Activated CD8-positive, alpha-beta T cell treated with anti-CD3 and anti-CD28 coated beads for 36 hours (primary cell): ENCODE results near the gene CYRIA. TPM values are rescaled to one million over a fixed set of nuclear protein-coding genes. Genes with fewer than 3 reads are reported as not detected.

Source experiments
- ATAC-seq: fragments of 200-7000 bp; cut with Tn5 transposase; one replicate; pipeline ENCODE4 v1.10.0; 2021; ENCODE audit warnings: mild to moderate bottlenecking, moderate library complexity
- CTCF ChIA-PET: fragments of 350-600 bp; sonication (Branson Sonifier 250); formaldehyde crosslinking; loops from one replicate; lab custom pipeline; 2021; ENCODE audit warnings: antibody characterized with exemption; lab: Charles Lee
- POLR2A ChIA-PET: fragments of 350-600 bp; sonication (Branson Sonifier 250); formaldehyde crosslinking; loops from one replicate; lab custom pipeline; 2021; ENCODE audit warnings: antibody characterized with exemption; lab: Charles Lee
- DNase-seq: peaks from one replicate; pipeline ENCODE4 v3.0.0-alpha.2; 2020
- H3K27ac Mint-ChIP-seq: one replicate; pipeline ENCODE4 v1.8.0; 2021; ENCODE audit warnings: mild to moderate bottlenecking, mixed read lengths
- H3K27me3 Mint-ChIP-seq: one replicate; pipeline ENCODE4 v1.8.0; 2021; ENCODE audit warnings: mixed read lengths
- H3K36me3 Mint-ChIP-seq: one replicate; pipeline ENCODE4 v1.8.0; 2021; ENCODE audit warnings: low read depth, mixed read lengths
- H3K4me1 Mint-ChIP-seq: one replicate; pipeline ENCODE4 v1.8.0; 2021; ENCODE audit warnings: low read depth, mixed read lengths
- H3K4me3 Mint-ChIP-seq: one replicate; pipeline ENCODE4 v1.8.0; 2021; ENCODE audit warnings: mild to moderate bottlenecking, moderate library complexity, mixed read lengths
- H3K9me3 Mint-ChIP-seq: one replicate; pipeline ENCODE4 v1.8.0; 2021; ENCODE audit warnings: mixed read lengths
- intact Hi-C: fragments of 100-400 bp; cut with micrococcal nuclease; formaldehyde crosslinking; loops from one replicate; pipeline ENCODE4 v1.10.0; 2022
- total RNA-seq, 2 experiments: library from RNA; stranded (reverse); gene quantifications; one replicate each; pipeline ENCODE4 v1.2.3, GENCODE V29; 2021
- TF ChIP-seq, protein P1 (sequence below): fragments of 200-600 bp; IDR thresholded peaks from one replicate; pipeline ENCODE4 v1.8.0; 2022; ENCODE audit warnings: antibody characterized with exemption, mild to moderate bottlenecking

CYRIA gene
- total RNA-seq, 2 experiments from 2014 or later, result 0.70 to 0.72 TPM

DNA sequence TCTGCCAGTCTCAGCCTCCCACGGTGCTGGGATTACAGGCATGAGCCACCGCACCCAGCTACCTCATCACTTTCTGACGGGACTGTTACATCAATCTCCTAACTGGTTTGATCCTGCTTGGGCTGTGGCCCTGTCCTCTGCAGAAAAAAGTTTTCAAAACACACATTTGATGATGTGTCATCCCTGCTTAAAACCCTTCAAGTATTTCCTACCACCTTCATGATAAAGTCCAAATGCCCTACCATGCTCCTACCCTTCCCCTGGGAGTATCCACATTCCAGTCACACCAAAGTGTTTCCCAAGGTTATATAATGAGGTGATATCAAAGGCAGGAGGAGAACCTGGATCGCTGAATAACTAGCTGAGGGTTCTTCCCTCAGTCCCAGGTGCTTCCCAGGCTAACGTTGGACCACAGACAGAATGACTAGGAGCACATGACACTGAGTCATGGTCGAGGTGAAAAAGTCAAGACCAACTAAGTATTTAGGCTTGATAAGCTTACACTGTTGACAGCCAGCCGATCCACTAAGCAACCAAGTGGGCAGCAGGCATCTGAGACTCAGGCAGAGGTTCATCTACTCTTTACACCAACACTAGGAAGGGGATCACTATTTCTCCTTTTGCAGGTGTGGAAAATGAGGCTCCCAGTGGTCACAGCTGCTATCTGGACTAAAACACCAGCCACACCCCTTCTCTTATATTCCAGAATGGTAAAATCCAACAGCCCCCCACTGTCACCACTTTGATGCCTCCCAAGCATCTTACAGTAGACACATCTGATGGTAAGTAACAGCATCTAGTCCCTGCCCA is 31.8 kb downstream of the CYRIA start:
- Mint-ChIP-seq H3K4me1 (peaks cover 9% of the 10 kb centered on the region), H3K36me3 (no peaks in the 10 kb centered on the region), H3K9me3 (no peaks in the 10 kb centered on the region), H3K4me3 (no peak overlapping the region), H3K27ac (no peak overlapping the region), H3K27me3 (peaks cover 3% of the 10 kb centered on the region)
- ChIA-PET CTCF (no interaction called here), POLR2A (no interaction called here)
- TF ChIP-seq, protein P1, sequence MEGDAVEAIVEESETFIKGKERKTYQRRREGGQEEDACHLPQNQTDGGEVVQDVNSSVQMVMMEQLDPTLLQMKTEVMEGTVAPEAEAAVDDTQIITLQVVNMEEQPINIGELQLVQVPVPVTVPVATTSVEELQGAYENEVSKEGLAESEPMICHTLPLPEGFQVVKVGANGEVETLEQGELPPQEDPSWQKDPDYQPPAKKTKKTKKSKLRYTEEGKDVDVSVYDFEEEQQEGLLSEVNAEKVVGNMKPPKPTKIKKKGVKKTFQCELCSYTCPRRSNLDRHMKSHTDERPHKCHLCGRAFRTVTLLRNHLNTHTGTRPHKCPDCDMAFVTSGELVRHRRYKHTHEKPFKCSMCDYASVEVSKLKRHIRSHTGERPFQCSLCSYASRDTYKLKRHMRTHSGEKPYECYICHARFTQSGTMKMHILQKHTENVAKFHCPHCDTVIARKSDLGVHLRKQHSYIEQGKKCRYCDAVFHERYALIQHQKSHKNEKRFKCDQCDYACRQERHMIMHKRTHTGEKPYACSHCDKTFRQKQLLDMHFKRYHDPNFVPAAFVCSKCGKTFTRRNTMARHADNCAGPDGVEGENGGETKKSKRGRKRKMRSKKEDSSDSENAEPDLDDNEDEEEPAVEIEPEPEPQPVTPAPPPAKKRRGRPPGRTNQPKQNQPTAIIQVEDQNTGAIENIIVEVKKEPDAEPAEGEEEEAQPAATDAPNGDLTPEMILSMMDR, result no peak
- ATAC-seq, result no peak
- intact Hi-C loops, result no loop called here
- DNase-seq, result no peak

DNA sequence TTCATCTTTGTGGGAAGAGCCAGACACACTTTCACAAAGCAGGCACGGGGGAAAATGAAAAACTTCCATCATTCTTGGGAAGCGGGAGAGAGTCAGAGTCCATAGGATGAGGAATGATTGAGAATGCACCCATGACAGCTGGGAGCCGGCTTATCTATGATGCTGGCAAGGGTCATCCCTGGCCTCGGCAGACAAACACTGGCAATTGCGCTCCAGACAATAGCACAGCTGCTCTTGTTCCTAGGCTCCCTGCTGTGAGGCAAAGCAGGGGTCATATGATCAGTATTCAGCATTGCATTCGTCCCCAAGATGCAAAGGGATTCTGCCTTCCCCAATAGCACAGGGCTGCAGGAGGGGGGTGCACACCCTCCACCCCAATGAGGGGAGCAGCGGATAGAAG is 33.0 kb downstream of the CYRIA start:
- TF ChIP-seq, protein P1, result no peak
- Mint-ChIP-seq H3K27me3 (peaks cover 5% of the 10 kb centered on the region), H3K4me1 (no peaks in the 10 kb centered on the region), H3K36me3 (no peaks in the 10 kb centered on the region), H3K9me3 (no peaks in the 10 kb centered on the region), H3K27ac (no peak overlapping the region), H3K4me3 (no peak overlapping the region)
- intact Hi-C loops, result no loop called here
- no peak for DNase-seq
- CTCF ChIA-PET, result no interaction called here
- ATAC-seq, result no peak
- POLR2A ChIA-PET, result no interaction called here

DNA sequence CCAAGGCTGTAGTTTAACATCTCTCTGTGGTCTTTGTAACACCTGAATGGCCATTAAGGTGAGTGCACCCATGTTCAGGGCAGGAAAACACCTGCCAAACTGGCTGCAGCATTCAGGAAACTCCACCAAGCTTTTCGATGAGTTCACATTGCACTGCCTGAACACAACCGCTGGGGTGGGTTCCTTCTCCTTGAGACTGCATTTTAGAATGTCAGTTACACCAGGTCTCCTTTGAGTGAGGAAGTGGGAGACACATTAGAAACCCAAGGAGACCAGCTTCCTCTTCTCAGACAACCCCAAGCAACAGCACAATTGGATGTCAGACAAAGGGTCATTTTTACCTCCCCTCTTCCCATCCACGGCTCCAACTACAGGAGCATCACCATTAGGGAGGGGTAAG is 35.2 kb downstream of the CYRIA start:
- TF ChIP-seq, protein P1, result no peak
- Mint-ChIP-seq H3K27ac (no peak overlapping the region), H3K9me3 (no peaks in the 10 kb centered on the region), H3K4me1 (no peaks in the 10 kb centered on the region), H3K27me3 (peaks cover 5% of the 10 kb centered on the region), H3K4me3 (no peak overlapping the region), H3K36me3 (no peaks in the 10 kb centered on the region)
- DNase-seq (no peak), ATAC-seq (no peak)
- ChIA-PET CTCF (interaction anchor here (1.0 kb wide), 1 partner anchor 22 kb away, joined by 4 read pairs; no protein-coding TSS in a partner anchor), POLR2A (no interaction called here)
- intact Hi-C loops, result no loop called here

DNA sequence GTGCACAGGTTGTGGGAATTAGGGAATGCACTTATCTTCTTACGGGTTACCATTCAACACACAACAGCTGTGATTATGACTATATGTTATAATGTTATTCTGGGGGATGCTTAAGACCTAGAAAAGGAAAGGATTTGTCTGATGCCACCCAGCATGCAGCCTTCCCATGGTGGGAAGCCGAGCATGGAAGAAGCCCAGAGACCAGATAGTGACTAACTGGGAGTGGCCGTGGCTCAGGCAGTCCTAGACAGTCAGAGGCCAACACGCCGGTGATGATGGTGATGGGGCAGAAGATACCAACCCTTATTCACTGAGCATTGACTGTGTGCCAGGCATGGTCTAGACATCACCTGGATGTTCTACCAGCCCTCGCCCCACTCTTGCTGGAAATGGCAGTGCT is 35.9 kb downstream of the CYRIA start:
- CTCF ChIA-PET, result interaction anchor here (1.0 kb wide), 1 partner anchor 21 kb away, joined by 4 read pairs; no protein-coding TSS in a partner anchor
- ATAC-seq (no peak), DNase-seq (no peak)
- Mint-ChIP-seq H3K27me3 (peaks cover 5% of the 10 kb centered on the region), H3K36me3 (no peaks in the 10 kb centered on the region), H3K9me3 (no peaks in the 10 kb centered on the region), H3K4me1 (peaks cover 6% of the 10 kb centered on the region), H3K27ac (no peak overlapping the region), H3K4me3 (no peak overlapping the region)
- POLR2A ChIA-PET, result interaction anchor here (0.5 kb wide), 1 partner anchor 148 kb away, joined by 3 read pairs; no protein-coding TSS in a partner anchor
- intact Hi-C loops, result no loop called here
- TF ChIP-seq, protein P1, result no peak

DNA sequence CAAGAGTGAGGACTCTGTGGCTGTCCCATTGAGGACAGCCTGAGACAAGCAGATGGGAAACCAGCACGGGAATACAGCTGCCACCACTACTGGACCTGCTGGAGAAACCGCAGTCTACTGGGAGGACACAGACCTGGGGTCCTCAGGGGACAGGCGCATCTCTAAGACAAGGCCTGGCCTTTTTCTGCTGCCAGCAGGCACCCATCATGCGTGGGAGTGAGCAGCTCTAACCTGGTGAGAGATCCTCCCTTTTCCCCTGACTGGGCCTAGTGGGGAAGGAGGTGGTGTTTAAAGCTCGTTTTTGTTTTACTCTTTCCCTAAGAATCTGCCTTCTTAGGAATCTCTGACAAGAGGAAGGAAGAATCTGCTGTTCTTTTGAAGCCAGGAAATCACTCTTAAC is 36.6 kb downstream of the CYRIA start:
- ATAC-seq (no peak), DNase-seq (no peak)
- H3K9me3 Mint-ChIP-seq, result no peaks in the 10 kb centered on the region
- TF ChIP-seq, protein P1, result no peak
- no peak overlapping the region for H3K27ac Mint-ChIP-seq
- H3K36me3 Mint-ChIP-seq, result no peaks in the 10 kb centered on the region
- H3K27me3 Mint-ChIP-seq, result peaks cover 5% of the 10 kb centered on the region
- H3K4me3 Mint-ChIP-seq, result no peak overlapping the region
- ChIA-PET CTCF (no interaction called here), POLR2A (interaction anchor here (0.5 kb wide), 1 partner anchor 147 kb away, joined by 3 read pairs; no protein-coding TSS in a partner anchor)
- intact Hi-C loops, result no loop called here
- H3K4me1 Mint-ChIP-seq, result peaks cover 9% of the 10 kb centered on the region
